ENCODE data around the gene IFNAR1. TPM values are rescaled to one million over a fixed set of nuclear protein-coding genes. Genes with fewer than 3 reads are reported as not detected.
"Not testable (repeated sequence)": the region's sequence is repeated elsewhere in the genome, so short reads cannot be mapped to it uniquely, and the experiment has no call there.

The IFNAR1 gene
- total RNA-seq, 2 experiments from 2014 or later = 18.1 to 60.8 TPM

DNA sequence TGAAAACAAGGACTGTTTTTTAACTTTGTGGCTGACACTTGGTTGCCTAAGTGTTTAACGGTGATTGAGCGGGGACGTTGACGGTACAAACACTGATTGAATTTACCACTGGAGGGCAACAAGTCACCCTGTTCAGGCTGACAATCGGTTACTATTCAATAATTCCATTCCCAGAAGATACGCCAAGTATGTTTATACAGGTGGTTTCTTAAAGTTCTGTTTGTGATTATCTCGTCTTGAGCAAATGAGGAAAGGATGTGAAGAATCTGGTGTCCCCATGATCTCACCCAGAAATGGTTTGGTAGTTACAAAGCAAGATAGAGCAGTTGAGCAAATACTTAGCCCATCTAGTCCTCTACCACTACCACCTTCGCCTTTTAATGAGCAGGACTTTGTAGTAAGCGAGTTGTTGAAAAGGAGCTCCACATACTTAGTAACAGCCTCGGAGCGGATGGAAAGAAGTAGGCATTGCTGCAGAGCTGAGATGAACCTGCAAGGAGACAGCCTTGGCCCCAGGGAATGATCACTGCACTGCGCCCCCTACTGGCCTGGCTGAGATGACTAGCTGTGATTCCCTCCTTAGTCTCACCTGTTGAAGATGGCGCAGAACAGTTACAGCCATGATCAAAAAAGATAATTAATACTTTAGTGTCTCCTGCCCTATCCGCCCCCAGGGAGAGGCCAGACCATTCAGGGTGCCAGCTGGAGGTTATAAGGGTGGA is 36.3 kb downstream of the IFNAR1 start:
- BruUV-seq (replicated peaks) = no TSS peak
- intact Hi-C loops (cut with micrococcal nuclease; ENCODE audit: unreplicated experiment) = loop anchor here (1.0 to 5.0 kb wide), 5 partner anchors 14 to 160 kb away; partner anchors contain the start of genes IFNGR2 and IL10RB
- Histone ChIP-seq H3K79me2 (ENCODE audit: insufficient read depth, low read depth, low read length) (no peaks in the 10 kb centered on the region), H3K4me3 (ENCODE audit: low read depth, low read length, poor library complexity, severe bottlenecking) (peak overlapping the region; percentile 38), H2AFZ (ENCODE audit: low read length) (peak overlapping the region; percentile 32; the same call in 1 of the 2 replicates), H4K20me1 (ENCODE audit: insufficient read depth, low read length) (no peaks in the 10 kb centered on the region), H3K4me1 (ENCODE audit: insufficient read depth, low read length, poor library complexity, severe bottlenecking) (peaks cover 38% of the 10 kb centered on the region), H3K4me2 (ENCODE audit: low read length) (peak overlapping the region; percentile 60), H3K36me3 (ENCODE audit: insufficient read depth, low read length) (peaks cover 26% of the 10 kb centered on the region), H3K9me3 (ENCODE audit: low read length) (peaks cover 8% of the 10 kb centered on the region; the same call in 1 of the 2 replicates), H3K27ac (ENCODE audit: low read depth, low read length, poor library complexity, severe bottlenecking) (peak overlapping the region; percentile 73), H3K9me2 (ENCODE audit: insufficient read depth, low read length) (no peaks in the 10 kb centered on the region)
- TF ChIP-seq, protein P1, sequence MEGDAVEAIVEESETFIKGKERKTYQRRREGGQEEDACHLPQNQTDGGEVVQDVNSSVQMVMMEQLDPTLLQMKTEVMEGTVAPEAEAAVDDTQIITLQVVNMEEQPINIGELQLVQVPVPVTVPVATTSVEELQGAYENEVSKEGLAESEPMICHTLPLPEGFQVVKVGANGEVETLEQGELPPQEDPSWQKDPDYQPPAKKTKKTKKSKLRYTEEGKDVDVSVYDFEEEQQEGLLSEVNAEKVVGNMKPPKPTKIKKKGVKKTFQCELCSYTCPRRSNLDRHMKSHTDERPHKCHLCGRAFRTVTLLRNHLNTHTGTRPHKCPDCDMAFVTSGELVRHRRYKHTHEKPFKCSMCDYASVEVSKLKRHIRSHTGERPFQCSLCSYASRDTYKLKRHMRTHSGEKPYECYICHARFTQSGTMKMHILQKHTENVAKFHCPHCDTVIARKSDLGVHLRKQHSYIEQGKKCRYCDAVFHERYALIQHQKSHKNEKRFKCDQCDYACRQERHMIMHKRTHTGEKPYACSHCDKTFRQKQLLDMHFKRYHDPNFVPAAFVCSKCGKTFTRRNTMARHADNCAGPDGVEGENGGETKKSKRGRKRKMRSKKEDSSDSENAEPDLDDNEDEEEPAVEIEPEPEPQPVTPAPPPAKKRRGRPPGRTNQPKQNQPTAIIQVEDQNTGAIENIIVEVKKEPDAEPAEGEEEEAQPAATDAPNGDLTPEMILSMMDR (conservative IDR thresholded peaks at IDR 0.05; ENCODE audit: low read length) = peak; percentile 94
- TF ChIP-seq EZH2phosphoT487 (IDR thresholded peaks at IDR 0.05; ENCODE audit: borderline replicate concordance, low read depth, low read length) = no peak
- POLR2A ChIA-PET = interaction anchor here (0.6 to 2.3 kb wide), 18 partner anchors 8 to 176 kb away, joined by 3 to 12 read pairs (median 5); partner anchors contain the start of gene IFNAR1
- CTCF ChIA-PET (ENCODE audit: unreplicated experiment) = interaction anchor here (0.6 to 1.8 kb wide), 9 partner anchors 10 to 164 kb away, joined by 3 to 7 read pairs (median 4); partner anchors contain the start of gene IFNAR1
- DNase-seq (ENCODE audit: low spot score) = peak; percentile 85

DNA sequence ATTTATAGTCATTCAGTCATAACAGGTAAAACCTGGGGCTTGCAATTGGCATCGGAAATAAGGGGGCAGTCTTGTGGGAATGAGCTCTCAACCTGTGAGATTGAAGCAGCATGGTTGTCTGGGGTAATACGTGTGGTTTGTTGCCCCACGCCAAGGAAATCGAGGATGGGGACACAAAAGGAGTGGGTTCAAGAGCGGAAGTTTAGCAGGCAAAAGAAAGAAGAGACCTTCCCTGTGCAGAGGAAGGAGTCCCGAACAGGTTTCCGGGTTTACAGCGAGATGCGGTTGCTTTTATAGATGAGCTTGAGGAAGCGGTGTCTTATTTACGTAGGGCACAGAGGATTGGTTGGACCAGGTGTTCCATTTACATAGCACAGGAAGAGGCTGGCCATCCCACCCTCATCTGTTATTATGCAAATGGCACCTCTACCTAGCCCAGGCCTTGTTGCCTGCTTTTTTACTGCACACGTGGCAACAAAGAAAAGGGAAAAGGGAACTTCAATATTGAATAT is 37.3 kb downstream of the IFNAR1 start:
- Histone ChIP-seq H3K4me1 (ENCODE audit: insufficient read depth, low read length, poor library complexity, severe bottlenecking) (peaks cover 38% of the 10 kb centered on the region), H4K20me1 (ENCODE audit: insufficient read depth, low read length) (no peaks in the 10 kb centered on the region), H3K9me3 (ENCODE audit: low read length) (peaks cover 19% of the 10 kb centered on the region; the same call in 1 of the 2 replicates), H3K27ac (ENCODE audit: low read depth, low read length, poor library complexity, severe bottlenecking) (peak overlapping the region; percentile 73), H3K36me3 (ENCODE audit: insufficient read depth, low read length) (peaks cover 21% of the 10 kb centered on the region), H3K4me3 (ENCODE audit: low read depth, low read length, poor library complexity, severe bottlenecking) (peak overlapping the region; percentile 38), H3K4me2 (ENCODE audit: low read length) (peak overlapping the region; percentile 60), H3K9me2 (ENCODE audit: insufficient read depth, low read length) (no peaks in the 10 kb centered on the region), H2AFZ (ENCODE audit: low read length) (peak overlapping the region; percentile 32; the same call in 1 of the 2 replicates), H3K79me2 (ENCODE audit: insufficient read depth, low read depth, low read length) (no peaks in the 10 kb centered on the region)
- DNase-seq (ENCODE audit: low spot score) = peak; percentile 72
- intact Hi-C loops (cut with micrococcal nuclease; ENCODE audit: unreplicated experiment) = loop anchor here (5.0 kb wide), 2 partner anchors 40 to 95 kb away; partner anchors contain the start of genes IFNGR2 and IL10RB
- no TSS peak for BruUV-seq (replicated peaks)
- POLR2A ChIA-PET = interaction anchor here (0.5 to 2.3 kb wide), 17 partner anchors 9 to 175 kb away, joined by 3 to 12 read pairs (median 5); no protein-coding TSS in a partner anchor
- TF ChIP-seq EZH2phosphoT487 (IDR thresholded peaks at IDR 0.05; ENCODE audit: borderline replicate concordance, low read depth, low read length) = no peak
- TF ChIP-seq, protein P1 (conservative IDR thresholded peaks at IDR 0.05; ENCODE audit: low read length) = no peak
- CTCF ChIA-PET (ENCODE audit: unreplicated experiment) = interaction anchor here (0.9 to 1.8 kb wide), 4 partner anchors 37 to 165 kb away, joined by 3 to 6 read pairs (median 4); partner anchors contain the start of gene IFNAR1

DNA sequence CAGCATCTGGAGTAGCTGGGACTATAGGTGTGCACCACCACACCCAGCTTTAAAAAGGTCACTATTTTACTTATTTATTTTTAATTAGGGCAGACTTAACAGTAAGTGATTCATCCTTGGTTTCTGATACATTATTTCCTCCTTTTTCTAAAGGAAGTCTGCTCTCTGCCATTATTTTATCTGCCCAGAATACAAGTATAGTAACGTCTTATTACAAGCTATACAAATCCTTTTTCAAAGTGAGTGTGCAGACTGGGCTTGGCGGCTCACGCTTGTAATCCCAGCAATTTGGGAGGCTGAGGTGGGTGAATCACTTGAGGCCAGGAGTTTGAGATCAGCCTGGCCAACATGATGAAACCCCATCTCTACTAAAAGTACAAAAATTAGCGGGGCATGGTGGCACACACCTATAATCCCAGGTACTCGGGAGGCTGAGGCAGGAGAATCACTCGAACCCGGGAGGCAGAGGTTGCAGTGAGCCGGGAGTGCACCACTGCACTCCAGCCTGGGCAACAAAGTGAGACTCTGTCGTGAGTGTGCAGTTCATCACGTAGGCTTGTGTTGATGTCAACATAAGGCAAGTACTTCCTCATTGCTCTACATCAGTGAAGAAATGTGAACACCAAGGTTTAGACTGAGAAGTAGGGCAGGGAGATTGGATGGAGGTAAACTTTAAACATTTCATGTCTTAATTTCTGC is 39.3 kb downstream of the IFNAR1 start:
- intact Hi-C loops (cut with micrococcal nuclease; ENCODE audit: unreplicated experiment) = loop anchor here (5.0 kb wide), 2 partner anchors 38 to 97 kb away; partner anchors contain the start of genes IFNGR2 and IL10RB
- H2AFZ ChIP-seq (ENCODE audit: low read length); H3K9me2 ChIP-seq (ENCODE audit: insufficient read depth, low read length); H3K79me2 ChIP-seq (ENCODE audit: insufficient read depth, low read depth, low read length); H3K4me3 ChIP-seq (ENCODE audit: low read depth, low read length, poor library complexity, severe bottlenecking); H4K20me1 ChIP-seq (ENCODE audit: insufficient read depth, low read length); H3K27ac ChIP-seq (ENCODE audit: low read depth, low read length, poor library complexity, severe bottlenecking); CTCF ChIA-PET (ENCODE audit: unreplicated experiment); H3K4me2 ChIP-seq (ENCODE audit: low read length); BruUV-seq (replicated peaks): not testable (repeated sequence)
- peaks cover 37% of the 10 kb centered on the region for H3K9me3 ChIP-seq (ENCODE audit: low read length)
- POLR2A ChIA-PET = interaction anchor here (1.2 kb wide), 1 partner anchor 10 kb away, joined by 4 read pairs; no protein-coding TSS in a partner anchor
- H3K4me1 ChIP-seq (ENCODE audit: insufficient read depth, low read length, poor library complexity, severe bottlenecking) = peaks cover 38% of the 10 kb centered on the region
- peak; percentile 29 for DNase-seq (ENCODE audit: low spot score)
- peaks cover 13% of the 10 kb centered on the region for H3K36me3 ChIP-seq (ENCODE audit: insufficient read depth, low read length)
